Rectal smooth muscle tissue (tissue), 1 donor: ENCODE data around the gene SEPTIN5.

Source experiments
- H3K27ac ChIP-seq: one replicate; pipeline ENCODE4 v1.7.0; 2013; ENCODE audit warnings: low read depth, low read length, inconsistent platforms
- H3K27me3 ChIP-seq: one replicate; pipeline ENCODE4 v1.7.0; 2013; ENCODE audit warnings: low read length; ENCODE audit not compliant: control insufficient read depth, insufficient read depth
- H3K36me3 ChIP-seq: one replicate; pipeline ENCODE4 v1.7.0; 2013; ENCODE audit warnings: low read length; ENCODE audit not compliant: control insufficient read depth, insufficient read depth
- H3K4me1 ChIP-seq: one replicate; pipeline ENCODE4 v1.7.0; 2013; ENCODE audit warnings: low read length; ENCODE audit not compliant: control insufficient read depth, insufficient read depth
- H3K4me3 ChIP-seq: one replicate; pipeline ENCODE4 v1.7.0; 2013; ENCODE audit warnings: low read length
- H3K9ac ChIP-seq: one replicate; pipeline ENCODE4 v1.7.0; 2013; ENCODE audit warnings: low read length

SEPTIN5 gene

DNA sequence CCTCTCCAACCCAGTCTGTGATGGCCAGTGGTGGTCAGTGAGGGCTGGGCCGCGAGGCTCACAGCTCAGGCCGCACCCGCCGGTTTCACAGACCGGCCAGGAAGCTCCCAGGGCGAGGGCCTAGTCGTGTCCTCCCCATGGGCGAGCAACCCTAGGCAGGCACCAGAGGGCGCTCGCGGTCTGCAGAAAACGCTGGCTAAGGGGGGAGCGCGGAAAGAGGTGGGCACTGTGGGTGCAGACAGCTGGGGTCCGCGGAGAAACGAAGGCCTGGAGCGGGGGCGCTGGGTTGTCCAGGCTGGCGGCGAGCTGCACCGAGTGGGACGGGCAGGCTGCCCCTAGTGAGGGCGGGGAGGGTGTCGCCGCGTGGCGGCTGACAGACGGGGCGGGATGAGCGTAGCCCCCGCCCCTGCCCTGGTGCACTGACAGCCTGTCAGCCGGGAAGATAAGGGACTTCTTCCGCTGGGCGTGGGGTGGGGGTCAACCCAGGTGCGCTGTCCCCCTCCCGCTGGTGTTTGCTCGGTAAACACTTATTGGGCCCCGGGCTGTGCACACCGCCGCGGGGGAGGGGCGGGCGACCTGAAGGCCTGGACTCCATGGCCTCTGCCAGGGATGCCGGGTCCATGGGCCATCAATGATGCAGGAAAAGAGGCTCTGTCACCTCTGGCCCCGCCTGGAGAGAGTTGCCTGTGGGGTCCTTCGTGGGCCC is 16.5 kb downstream of the SEPTIN5 start:
- Histone ChIP-seq H3K27ac (no peak overlapping the region), H3K36me3 (no peaks in the 10 kb centered on the region), H3K9ac (no peak overlapping the region), H3K4me3 (peak overlapping the region; percentile 45), H3K4me1 (no peaks in the 10 kb centered on the region), H3K27me3 (no peaks in the 10 kb centered on the region)

DNA sequence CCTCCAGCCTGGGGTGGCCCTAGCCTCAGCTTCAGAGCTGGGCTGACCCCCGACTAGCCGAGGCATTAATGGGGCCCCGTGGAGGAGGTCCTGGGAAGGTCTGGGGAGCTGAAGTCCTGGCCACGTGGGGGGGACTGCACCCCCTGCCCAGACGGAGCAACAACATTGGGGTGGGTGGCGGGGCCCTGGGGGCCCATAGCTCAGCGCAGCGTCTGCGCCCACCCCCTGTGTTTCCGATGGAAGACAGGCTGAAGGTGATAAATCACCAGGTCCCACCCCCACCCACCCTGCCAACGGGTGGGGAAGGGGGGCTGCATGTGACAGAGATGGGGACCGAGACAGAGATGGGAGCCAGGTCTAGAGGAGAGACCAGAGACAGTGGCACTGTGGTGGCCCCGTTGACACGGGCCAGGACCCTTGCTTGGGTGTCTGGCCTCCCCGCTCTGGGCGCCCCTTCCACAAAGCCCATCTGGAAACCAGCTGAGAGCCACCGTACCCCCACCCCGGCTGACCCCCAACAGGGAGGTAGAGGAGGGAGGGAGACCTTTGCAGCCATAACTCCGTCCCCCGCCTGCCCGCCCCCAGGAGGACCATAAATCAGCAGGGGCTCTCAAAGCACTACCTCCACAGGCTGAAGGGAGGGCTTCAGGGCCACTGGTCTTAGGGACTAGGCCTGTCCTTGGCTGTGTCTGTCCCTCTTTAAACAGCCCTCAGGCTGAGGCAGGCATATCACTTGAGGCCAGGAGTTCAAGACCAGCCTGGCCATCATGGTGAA is 17.2 kb downstream of the SEPTIN5 start:
- Histone ChIP-seq H3K27ac (no peak overlapping the region), H3K4me3 (no peak overlapping the region), H3K4me1 (no peaks in the 10 kb centered on the region), H3K9ac (no peak overlapping the region), H3K36me3 (no peaks in the 10 kb centered on the region), H3K27me3 (no peaks in the 10 kb centered on the region)

DNA sequence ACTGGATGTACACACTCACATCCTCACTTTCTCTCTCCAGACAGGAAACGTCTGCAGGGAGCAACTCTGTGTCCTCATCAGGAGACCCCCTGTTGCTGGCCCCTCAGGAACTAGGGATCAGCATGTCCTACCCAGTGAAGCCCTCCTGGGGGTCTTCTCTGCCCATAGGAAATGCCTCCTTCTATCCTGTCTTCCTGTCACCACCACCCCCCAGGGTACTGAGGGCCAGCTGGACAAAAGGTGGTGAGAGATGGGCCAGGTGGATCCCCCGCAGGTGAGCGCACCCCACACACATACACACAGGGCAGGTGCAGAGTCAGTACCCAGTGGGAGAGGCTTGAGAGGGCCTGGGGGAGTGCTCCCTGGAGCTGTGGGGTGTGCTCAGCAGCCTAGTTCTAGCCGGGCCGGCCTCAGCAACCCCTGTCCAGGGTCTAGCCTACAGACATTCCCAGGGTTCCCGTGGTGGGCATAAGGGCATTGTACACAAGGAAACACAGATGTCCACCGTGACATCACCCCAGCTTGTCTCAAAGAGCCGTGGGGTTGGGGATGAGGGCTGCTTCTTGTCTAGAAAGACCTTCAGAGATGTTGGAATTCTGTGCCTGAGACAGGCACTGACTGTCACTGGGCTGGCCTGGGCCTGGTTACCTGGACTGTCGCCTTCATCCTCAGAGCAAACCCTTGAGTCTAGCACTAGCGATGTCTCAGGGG is 18.3 kb downstream of the SEPTIN5 start:
- Histone ChIP-seq H3K4me1 (no peaks in the 10 kb centered on the region), H3K27me3 (no peaks in the 10 kb centered on the region), H3K9ac (no peak overlapping the region), H3K36me3 (no peaks in the 10 kb centered on the region), H3K4me3 (no peak overlapping the region), H3K27ac (no peak overlapping the region)

DNA sequence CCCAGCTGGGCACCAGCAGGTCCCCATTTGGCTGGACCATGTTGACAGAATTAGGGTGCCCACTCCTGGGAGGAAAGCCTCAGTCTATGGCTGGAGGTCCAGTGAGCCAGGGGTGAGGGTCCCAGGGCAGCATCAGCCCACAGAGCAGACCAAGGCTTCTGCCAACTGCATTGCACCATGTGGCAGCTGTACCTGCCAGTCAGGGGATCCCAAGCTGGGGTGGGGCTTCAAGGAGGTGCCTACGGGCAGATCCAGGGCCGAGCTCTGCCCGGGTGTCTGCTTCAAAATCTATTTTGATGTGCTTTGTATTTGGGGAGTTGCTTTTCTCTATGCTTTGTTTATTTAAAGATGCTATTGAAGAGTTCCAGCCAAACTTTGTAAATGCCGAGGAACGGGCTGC is 19.5 kb downstream of the SEPTIN5 start:
- Histone ChIP-seq H3K9ac (no peak overlapping the region), H3K27me3 (no peaks in the 10 kb centered on the region), H3K36me3 (no peaks in the 10 kb centered on the region), H3K4me3 (no peak overlapping the region), H3K4me1 (no peaks in the 10 kb centered on the region), H3K27ac (no peak overlapping the region)

DNA sequence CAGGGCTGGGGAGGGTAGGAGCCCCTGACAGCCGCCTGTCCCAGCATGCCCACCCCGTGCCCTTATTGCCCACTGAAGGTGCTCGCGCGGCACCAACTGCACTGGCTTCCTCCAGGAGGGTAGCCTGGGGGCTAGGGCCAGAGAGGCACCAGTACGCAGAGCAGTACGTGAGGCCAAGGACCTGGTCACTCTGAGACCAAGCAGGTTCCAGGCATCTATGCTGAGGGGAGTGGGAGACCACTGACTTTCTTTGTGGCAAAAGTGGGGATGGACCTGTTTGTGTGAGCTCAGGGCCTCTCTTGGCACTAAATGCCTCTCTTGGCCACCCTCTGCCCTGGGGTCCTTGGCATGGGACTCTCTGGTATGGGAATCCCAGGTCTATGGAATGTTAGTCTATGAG is 19.9 kb downstream of the SEPTIN5 start:
- H3K36me3 ChIP-seq = no peaks in the 10 kb centered on the region
- H3K4me3 ChIP-seq = no peak overlapping the region
- no peak overlapping the region for H3K9ac ChIP-seq
- no peaks in the 10 kb centered on the region for H3K4me1 ChIP-seq
- H3K27me3 ChIP-seq = no peaks in the 10 kb centered on the region
- H3K27ac ChIP-seq = no peak overlapping the region

DNA sequence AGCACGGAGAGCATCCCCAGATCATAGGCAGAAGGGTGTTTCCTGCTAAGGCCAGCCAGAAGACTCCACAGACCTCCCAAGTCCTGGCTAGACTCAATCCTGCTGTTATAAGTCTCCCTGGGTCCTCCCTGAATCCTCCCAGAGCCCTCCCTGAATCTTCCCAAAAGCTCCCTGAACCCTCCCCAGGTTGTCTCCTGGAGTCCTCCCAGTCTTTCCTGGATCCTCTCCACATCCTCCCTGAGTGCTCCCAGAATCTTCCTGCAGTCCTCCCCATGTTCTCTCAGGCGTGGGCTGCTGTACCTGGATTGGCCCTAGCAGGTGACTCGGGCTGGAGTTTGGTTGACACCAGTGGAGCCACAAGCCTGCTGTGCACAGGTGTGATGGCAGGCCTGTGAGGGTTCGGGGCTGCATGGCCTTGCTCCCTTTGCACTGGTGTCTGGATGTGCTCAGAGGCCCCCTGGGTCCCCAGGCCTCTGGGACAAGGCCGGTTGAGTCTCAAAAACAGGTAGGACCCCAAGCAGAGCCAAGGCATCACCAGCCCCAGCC is 20.6 kb downstream of the SEPTIN5 start:
- Histone ChIP-seq H3K36me3 (no peaks in the 10 kb centered on the region), H3K4me1 (no peaks in the 10 kb centered on the region), H3K9ac (no peak overlapping the region), H3K27ac (no peak overlapping the region), H3K27me3 (no peaks in the 10 kb centered on the region), H3K4me3 (no peak overlapping the region)

DNA sequence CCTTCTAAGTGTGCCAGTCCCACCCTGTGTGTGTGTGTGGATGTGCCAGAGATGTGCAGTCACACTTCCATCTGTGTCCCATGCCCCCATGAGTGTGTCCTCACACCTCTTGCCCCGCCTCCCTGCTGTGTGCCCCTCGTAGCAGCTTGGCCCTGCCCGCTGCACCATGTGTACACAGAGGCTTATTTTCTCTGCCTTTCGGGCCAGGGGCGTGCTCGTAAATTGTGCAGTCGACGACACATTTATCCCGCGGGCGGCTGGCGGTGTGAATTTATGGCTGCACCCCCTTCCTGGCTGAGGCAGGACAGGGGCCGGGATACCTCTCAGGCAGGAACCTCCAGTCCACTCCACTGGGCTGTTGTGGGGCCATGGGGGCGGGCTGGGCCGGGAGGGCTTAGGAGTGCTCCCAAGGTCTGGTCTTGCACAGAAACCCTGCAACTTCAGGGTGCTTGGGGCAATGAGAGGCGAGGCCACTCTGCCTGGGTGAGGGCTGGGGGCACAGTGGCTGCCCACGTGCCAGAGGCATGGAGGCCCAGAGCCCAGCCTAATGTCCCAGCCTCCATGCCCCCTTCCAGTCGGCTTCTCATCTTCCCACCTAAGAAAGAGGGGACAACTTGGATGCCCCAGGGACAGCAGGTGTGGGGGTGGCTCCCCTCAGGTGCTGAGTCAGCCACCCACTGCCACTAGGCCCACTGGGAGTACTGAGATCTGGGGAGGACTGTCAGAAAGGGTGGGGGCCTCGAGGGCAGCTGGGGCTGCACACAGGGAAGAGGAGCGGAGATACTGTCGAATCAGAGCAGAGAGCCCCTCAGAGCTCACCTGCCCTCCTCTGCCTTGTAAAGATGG is 21.6 kb downstream of the SEPTIN5 start:
- H3K27me3 ChIP-seq = no peaks in the 10 kb centered on the region
- no peak overlapping the region for H3K4me3 ChIP-seq
- H3K36me3 ChIP-seq = no peaks in the 10 kb centered on the region
- H3K9ac ChIP-seq = no peak overlapping the region
- no peaks in the 10 kb centered on the region for H3K4me1 ChIP-seq
- no peak overlapping the region for H3K27ac ChIP-seq

DNA sequence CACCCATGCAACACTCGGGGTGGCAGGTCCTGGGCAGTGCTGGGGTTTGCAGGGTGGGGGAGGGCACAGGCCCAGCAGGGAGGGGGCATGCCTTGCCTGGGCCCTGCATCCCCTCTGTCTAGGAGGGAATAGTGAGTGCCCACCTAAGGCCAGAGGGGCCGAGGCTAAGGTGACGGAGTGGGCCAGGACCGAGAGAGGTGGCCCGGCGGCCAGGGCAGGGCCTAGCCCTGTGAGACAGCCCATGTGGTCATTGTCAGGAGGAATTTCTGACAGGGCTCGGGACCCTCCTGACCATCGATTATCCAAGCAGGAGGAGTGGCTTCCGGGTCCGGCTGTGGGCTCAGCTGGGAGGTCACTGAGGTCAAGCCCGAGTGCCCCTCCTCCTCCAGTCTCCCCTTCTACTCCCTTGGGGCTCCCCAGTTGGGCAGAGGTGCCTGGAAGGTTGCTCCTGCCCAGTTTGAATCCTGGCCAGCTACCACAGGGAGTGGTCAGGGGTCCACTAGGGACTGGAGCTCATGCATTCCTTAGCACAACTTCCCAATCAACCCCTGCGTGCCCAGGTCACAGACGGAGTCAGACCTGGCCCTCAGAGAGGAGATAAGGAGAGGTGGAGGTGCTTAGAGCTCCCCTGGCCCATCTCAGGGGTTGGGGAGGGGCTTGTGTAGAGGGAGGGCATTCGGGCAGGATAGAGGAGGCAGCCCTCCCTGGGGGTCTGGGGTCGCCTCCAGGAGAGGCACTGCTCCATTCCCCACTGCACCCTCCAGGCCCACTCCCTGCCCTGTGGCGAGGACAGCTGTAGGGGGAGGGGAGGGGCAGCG is 23.8 kb downstream of the SEPTIN5 start:
- Histone ChIP-seq H3K4me3 (no peak overlapping the region), H3K27ac (no peak overlapping the region), H3K36me3 (no peaks in the 10 kb centered on the region), H3K27me3 (no peaks in the 10 kb centered on the region), H3K4me1 (no peaks in the 10 kb centered on the region), H3K9ac (no peak overlapping the region)

DNA sequence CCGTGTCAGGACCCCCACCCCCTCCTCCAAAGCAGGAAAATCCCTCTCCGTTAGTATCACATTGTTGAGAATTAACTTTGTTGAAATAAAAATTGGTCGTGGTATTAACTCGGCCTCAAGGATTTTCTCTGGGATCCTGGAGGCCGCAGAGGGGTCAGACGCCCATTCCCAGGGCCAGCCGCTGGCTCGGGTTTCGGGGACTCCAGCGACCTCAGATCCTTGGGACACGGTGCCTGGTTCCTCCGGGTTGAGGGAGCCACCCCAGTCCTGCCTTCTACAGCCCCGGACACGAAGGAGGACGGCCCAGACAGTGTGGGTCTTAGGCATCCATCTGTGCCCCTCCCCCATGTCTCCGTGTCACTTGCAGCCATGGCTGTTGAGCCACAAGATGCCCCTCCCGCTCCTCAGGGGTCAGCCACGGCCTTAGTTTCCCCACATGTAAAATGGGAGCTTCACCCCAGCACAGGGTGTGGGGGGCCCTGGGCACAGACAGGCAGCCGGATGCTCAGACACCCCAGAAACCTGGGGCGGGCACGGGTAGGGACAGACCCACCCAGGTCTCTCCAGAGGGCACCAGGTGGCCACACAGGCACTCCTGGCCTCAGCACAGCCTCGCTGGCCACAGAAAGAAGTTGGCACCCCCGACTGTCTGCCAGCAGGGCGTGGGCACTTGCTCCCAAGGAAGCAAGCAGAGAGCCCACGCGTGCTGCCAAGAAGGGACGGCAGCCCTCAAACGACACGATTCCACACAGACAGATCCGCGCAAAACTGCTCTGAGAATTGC is 24.6 kb downstream of the SEPTIN5 start:
- Histone ChIP-seq H3K27me3 (no peaks in the 10 kb centered on the region), H3K4me1 (no peaks in the 10 kb centered on the region), H3K27ac (no peak overlapping the region), H3K4me3 (no peak overlapping the region), H3K9ac (no peak overlapping the region), H3K36me3 (no peaks in the 10 kb centered on the region)

DNA sequence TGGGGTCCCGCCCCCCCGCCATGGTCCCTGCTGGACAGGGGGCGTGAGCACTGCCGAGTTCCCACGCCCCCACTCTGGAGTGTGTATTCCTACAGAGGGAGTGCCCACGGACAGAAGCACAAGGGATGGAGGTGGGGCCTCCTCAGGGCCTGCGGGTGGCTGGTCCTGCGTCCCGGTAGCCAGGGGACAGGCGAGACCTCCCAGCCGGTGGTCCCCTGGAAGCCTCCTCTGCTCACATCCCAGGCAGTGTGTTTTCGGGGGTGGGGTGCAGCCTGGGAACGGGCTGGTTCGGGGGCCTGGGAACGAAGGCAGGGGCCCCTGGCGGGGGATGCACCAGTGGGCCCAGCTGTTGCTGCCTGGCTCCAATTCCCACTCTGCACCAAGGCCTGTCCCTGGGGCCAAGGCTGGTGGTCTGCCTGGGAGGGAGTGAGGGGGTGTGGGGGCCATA is 25.2 kb downstream of the SEPTIN5 start:
- no peaks in the 10 kb centered on the region for H3K27me3 ChIP-seq
- no peaks in the 10 kb centered on the region for H3K36me3 ChIP-seq
- no peak overlapping the region for H3K4me3 ChIP-seq
- H3K27ac ChIP-seq = no peak overlapping the region
- no peak overlapping the region for H3K9ac ChIP-seq
- H3K4me1 ChIP-seq = no peaks in the 10 kb centered on the region
